RWPE1 (cell line): ENCODE measurements around the gene NEURL2.

Experiments
- CTCF ChIA-PET: fragments of 350-600 bp; sonication (Branson Sonifier 250); formaldehyde crosslinking; extraction: SDS; loops from one replicate; lab custom pipeline; 2021; lab: Yijun Ruan, JAX
- POLR2A ChIA-PET: fragments of 400-600 bp; formaldehyde crosslinking; extraction: SDS; loops from one replicate; lab custom pipeline; 2020; ENCODE audit warnings: antibody characterized with exemption; ENCODE audit not compliant: low non-redundant PET; lab: Yijun Ruan, JAX
- DNase-seq: peaks from one replicate; pipeline ENCODE4 v3.0.0; 2012; ENCODE audit warnings: low spot score
- H3K27ac ChIP-seq: fragments of 450-650 bp; 2 replicates; pipeline ENCODE4 v1.5.1; 2017
- TF ChIP-seq, protein P1 (sequence below): fragments of 450-650 bp; conservative IDR thresholded peaks from 2 replicates; pipeline ENCODE4 v1.5.1; 2017; ENCODE audit warnings: low read depth, mild to moderate bottlenecking

The NEURL2 gene

DNA sequence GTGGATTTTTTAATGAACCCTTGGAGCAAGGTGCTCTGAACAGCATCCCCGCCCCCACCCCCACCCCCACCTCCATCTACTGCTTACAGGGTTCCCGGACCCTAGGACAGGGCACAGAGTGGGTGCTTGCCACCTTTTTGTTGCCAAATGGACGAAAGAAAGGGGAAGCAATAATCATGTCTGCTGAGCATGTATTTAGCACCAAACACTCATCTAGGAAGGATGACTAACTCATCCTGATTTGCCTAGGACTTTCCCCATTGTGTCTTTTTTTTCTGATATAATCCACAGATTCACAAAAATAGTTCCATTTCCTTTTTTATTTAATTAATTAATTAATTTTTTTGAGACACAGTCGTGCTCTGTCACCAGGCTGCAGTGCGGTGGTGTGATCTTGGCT lies 22.1 kb upstream of the NEURL2 start:
- peak overlapping the region; percentile 79 for H3K27ac ChIP-seq
- TF ChIP-seq, protein P1, sequence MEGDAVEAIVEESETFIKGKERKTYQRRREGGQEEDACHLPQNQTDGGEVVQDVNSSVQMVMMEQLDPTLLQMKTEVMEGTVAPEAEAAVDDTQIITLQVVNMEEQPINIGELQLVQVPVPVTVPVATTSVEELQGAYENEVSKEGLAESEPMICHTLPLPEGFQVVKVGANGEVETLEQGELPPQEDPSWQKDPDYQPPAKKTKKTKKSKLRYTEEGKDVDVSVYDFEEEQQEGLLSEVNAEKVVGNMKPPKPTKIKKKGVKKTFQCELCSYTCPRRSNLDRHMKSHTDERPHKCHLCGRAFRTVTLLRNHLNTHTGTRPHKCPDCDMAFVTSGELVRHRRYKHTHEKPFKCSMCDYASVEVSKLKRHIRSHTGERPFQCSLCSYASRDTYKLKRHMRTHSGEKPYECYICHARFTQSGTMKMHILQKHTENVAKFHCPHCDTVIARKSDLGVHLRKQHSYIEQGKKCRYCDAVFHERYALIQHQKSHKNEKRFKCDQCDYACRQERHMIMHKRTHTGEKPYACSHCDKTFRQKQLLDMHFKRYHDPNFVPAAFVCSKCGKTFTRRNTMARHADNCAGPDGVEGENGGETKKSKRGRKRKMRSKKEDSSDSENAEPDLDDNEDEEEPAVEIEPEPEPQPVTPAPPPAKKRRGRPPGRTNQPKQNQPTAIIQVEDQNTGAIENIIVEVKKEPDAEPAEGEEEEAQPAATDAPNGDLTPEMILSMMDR = no peak
- POLR2A ChIA-PET = no interaction called here
- CTCF ChIA-PET = no interaction called here
- no peak for DNase-seq

DNA sequence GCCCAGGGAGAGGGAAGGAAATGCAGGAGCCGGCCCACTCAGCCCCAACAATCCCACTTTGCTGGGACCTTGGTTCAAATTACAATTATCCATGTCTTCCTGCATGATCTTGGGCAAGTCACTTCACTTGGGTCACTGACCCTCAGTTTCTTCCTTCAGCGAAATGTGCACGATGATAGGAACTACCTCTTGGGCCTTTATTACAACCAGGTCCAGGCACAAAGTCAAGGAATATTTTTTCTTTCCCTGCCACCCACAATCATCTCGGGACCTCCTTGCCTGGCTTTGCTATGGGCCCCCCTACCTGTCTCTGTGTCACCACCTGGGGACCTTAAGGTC lies 21.3 kb upstream of the NEURL2 start:
- TF ChIP-seq, protein P1 = no peak
- CTCF ChIA-PET = no interaction called here
- POLR2A ChIA-PET = no interaction called here
- peak overlapping the region; percentile 79 for H3K27ac ChIP-seq
- DNase-seq = no peak

DNA sequence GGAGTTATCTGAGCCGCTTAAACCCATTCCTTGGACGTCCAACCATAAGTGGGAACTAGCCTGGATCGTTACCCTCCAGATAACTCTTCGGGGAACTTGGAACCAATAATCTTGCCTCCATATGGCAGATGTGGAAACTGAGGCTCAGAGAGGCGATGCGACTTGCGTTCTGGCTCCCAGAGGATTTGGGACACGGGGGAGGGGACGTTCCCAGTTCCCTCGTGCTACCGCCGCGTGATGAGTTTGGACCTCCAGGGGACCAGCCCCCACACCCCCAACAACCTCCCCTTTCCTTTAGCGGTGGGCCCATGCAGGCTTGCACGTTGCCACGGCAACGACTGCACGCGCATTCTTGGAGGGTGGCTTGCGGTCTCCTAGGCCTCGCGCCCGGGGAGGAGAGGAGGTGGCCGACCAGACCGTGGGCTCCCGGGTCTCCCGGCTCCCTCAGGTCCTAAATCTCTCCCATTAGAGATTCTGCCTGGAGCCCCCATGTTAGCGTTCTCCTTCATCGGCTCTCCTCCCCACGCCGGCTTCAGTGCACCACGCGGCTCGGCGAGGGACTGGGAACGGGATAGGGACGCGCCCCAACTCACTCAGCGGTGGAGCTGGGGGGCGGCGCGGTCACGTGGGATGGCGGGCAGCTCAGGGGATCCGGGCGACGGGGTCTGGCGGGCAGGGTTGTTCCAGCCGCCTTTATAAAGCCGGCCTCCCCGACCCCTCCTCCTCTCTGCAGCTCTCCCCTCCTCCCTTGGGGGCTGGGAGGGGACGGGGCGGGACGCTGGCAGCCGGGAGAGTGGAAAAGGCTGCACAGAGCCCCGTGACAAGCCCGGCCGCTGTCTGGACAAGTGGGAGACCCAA lies 20.7 kb upstream of the NEURL2 start, which contains the start of gene PLTP:
PLTP (minus strand) TSS at position 670 of the 858 bp plus-strand sequence. CDS start 703 bp downstream, outside the sequence.
- TF ChIP-seq, protein P1 = no peak
- H3K27ac ChIP-seq = peak within 1 kb of the TSS; percentile 79
- DNase-seq = no peak
- ChIA-PET CTCF (no interaction called here), POLR2A (no interaction called here)

DNA sequence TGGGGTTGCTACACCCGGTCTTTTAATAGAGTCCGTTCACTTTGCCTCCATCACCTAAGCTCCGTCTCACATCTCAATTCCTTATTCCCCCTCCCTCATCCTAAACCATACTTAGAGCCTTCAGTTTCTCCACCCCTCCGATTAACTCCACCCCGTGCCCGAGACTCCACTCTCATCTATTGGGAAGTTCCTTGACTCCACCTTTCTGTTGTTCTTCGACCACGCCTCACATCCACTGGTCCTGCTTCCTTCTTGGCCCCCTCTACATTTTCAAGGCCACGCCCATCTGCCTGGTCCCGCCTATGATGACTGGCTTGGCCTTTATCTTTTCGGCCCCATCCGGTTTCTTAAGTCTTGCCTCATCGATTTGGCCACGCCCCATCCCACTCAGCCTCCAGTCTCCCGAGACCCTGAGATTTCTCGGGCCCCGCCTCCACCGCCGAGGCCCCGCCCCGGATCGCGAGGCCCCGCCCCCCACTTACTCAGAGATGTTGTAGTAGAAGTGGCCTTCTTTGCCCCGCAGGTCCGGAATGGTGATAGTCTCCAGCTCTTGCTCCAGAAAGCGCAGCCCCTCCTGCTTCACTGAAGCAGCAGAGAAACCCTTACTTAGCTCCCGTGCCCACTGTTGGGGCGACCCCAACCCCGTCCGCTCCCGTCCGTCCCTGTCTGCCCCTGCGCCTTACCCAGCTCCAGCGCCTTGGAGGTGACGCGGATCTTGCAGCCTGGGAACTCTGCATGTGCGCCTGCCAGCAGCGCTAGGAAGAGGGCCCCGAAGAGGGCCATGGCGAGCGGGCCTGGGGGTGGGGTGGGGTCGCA lies 19.9 kb upstream of the NEURL2 start:
- TF ChIP-seq, protein P1 = no peak
- ChIA-PET CTCF (interaction anchor here (1.0 kb wide), 1 partner anchor 103 kb away, joined by 5 read pairs; no protein-coding TSS in a partner anchor), POLR2A (no interaction called here)
- H3K27ac ChIP-seq = peak overlapping the region; percentile 79
- DNase-seq = peak; percentile 99

DNA sequence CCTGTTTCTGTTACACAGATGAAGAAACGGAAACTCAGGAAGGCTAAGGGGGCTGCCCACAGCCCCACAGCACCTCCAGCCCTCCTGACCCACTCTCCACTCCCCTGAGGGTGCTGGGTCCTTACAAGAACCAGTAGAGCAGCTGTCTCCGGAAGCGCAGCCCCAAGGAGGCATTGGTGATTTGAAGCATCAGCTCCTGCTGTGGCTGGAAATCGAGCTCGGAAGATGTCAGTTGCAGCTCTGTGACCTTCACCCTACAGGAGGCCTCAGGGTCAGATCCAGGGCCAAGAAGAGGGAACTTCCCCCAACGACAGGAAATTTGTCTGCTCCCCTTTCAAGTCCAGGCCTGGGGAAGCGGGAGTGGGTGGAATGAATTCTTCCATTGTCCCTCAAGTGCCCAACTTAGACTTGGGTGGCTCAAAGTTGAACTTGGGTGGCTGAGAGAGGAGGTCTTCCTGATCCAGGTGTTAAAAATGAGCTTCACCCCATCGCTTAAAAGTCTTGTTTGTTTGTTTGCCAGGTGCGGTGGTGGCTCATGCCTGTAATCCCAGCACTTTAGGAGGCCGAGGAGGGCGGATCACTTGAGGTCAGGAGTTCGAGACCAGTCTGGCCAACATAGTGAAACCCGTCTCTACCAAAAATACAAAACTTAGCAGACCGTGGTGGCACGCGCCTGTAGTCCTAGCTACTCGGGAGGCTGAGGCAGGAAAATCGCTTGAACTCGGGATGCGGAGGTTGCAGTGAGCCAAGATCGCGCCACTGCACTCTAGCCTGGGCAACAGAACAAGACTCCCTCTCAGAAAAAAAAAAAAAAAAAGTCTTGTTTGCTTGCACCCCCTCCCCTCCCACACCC lies 19.0 kb upstream of the NEURL2 start:
- peak overlapping the region; percentile 79 for H3K27ac ChIP-seq
- CTCF ChIA-PET = interaction anchor here (0.6 to 1.0 kb wide), 2 partner anchors 15 to 104 kb away, joined by 5 read pairs; no protein-coding TSS in a partner anchor
- POLR2A ChIA-PET = interaction anchor here (0.6 kb wide), 1 partner anchor 446 kb away, joined by 3 read pairs; no protein-coding TSS in a partner anchor
- TF ChIP-seq, protein P1 = no peak
- no peak for DNase-seq
